HG03575 (cell line): ENCODE data around the gene STYX.
A peak's percentile ranks its signal among the peaks of the same experiment; 100 is the strongest.

Source experiments
- ATAC-seq: cut with Tn5 transposase; IDR thresholded peaks from one replicate; pipeline ENCODE4 v1.9.1; 2021; ENCODE audit not compliant: unreplicated experiment, insufficient number of reproducible peaks, low FRiP score; ENCODE audit errors: extremely low read depth

Gene STYX

GRCh38 chr14:52780893-52781292 lies 50.9 kb downstream of the STYX start:
- no peak for ATAC-seq

GRCh38 chr14:52781629-52782028 lies 51.7 kb downstream of the STYX start:
- no peak for ATAC-seq

GRCh38 chr14:52783206-52783605 lies 53.2 kb downstream of the STYX start:
- no peak for ATAC-seq

- no peak for ATAC-seq
Measured at GRCh38 chr14:52786887-52787286, 56.9 kb downstream of the STYX start.

GRCh38 chr14:52789118-52789517 lies 59.2 kb downstream of the STYX start:
- ATAC-seq = no peak

- ATAC-seq = no peak
Measured at GRCh38 chr14:52790011-52790755, 60.2 kb downstream of the STYX start.

GRCh38 chr14:52790756-52791222 lies 60.8 kb downstream of the STYX start:
- ATAC-seq = no peak

GRCh38 chr14:52791223-52792096 lies 61.5 kb downstream of the STYX start, which contains the start of gene GNPNAT1:
Gene GNPNAT1, minus strand, starts transcription at chr14:52791607. Its CDS starts 6,957 bp downstream, at chr14:52784650.
- peak; percentile 47 for ATAC-seq

GRCh38 chr14:52792097-52792415 lies 62.1 kb downstream of the STYX start:
- ATAC-seq = no peak

GRCh38 chr14:52793061-52793460 lies 63.1 kb downstream of the STYX start:
- ATAC-seq = no peak

- no peak for ATAC-seq
Measured at GRCh38 chr14:52797653-52798052, 67.7 kb downstream of the STYX start.

GRCh38 chr14:52798826-52799225 lies 68.9 kb downstream of the STYX start:
- no peak for ATAC-seq

- ATAC-seq = no peak
Measured at GRCh38 chr14:52801014-52801712, 71.2 kb downstream of the STYX start.

GRCh38 chr14:52802597-52802996 lies 72.6 kb downstream of the STYX start:
- ATAC-seq = no peak

- no peak for ATAC-seq
Measured at GRCh38 chr14:52806115-52806514, 76.1 kb downstream of the STYX start.

- no peak for ATAC-seq
Measured at GRCh38 chr14:52808101-52808500, 78.1 kb downstream of the STYX start.

GRCh38 chr14:52821805-52822250 lies 91.9 kb downstream of the STYX start:
- no peak for ATAC-seq

- ATAC-seq = no peak
Measured at GRCh38 chr14:52824462-52824861, 94.5 kb downstream of the STYX start.
